Ascending aorta (tissue), 2 donors: ENCODE measurements around the gene HOXC12. TPM values are rescaled to one million over a fixed set of nuclear protein-coding genes. Genes with fewer than 3 reads are reported as not detected.

Experiments used
- DNase-seq, 2 donors: peaks; one replicate each; pipeline ENCODE4 v3.0.0-alpha.2; 2019; ENCODE audit warnings: low spot score in 2 of 2
- H3K27ac ChIP-seq, 2 donors: fragments of 200-600 bp; sonication (generic); one replicate each; pipeline ENCODE4 v1.5.1; 2016 to 2017; ENCODE audit warnings: mild to moderate bottlenecking in 1 of 2
- H3K27me3 ChIP-seq: fragments of 200-600 bp; sonication (generic); one replicate; pipeline ENCODE4 v1.5.1; 2017
- H3K36me3 ChIP-seq, 2 donors: fragments of 200-600 bp; sonication (generic); one replicate each; pipeline ENCODE4 v1.5.1; 2016
- H3K4me1 ChIP-seq, 2 donors: fragments of 200-600 bp; sonication (generic); one replicate each; pipeline ENCODE4 v1.5.1; 2016 to 2017; ENCODE audit warnings: mild to moderate bottlenecking in 1 of 2
- H3K4me3 ChIP-seq, 2 donors: fragments of 200-600 bp; sonication (generic); one replicate each; pipeline ENCODE4 v1.5.1; 2016 to 2017; ENCODE audit warnings: mild to moderate bottlenecking in 1 of 2
- H3K9me3 ChIP-seq, 2 donors: fragments of 200-600 bp; sonication (generic); one replicate each; pipeline ENCODE4 v1.5.1; 2016
- intact Hi-C: fragments of 100-400 bp; cut with DNase I; formaldehyde crosslinking; loops from one replicate; pipeline ENCODE4 v1.15.1; 2023
- total RNA-seq: library from RNA; depleted of rRNA; stranded (reverse); fragments of >200 nt; gene quantifications from one replicate; pipeline ENCODE4 v1.1.0, GENCODE V29; 2016
- TF ChIP-seq, protein P1 (sequence below), 3 experiments: fragments of 200-600 bp in 2 of 3; fragments of 450-650 bp in 1 of 3; sonication (generic) in 2 of 3; IDR thresholded peaks; one replicate each; pipeline ENCODE4 v1.5.1; 2016 to 2019; ENCODE audit warnings: antibody characterized with exemption in 3 of 3, mild to moderate bottlenecking in 1 of 3, moderate library complexity in 1 of 3

HOXC12 gene
- total RNA-seq, 1 donor from 2014 or later = not detected

GRCh38 chr12:54000116-54001114, 45.7 kb downstream of the HOXC12 start, which contains the start of gene HOXC9:
TSS of gene HOXC9 (plus strand) at chr12:54000161. CDS start at chr12:54000189, 28 bp downstream.
- Histone ChIP-seq H3K36me3 (no peaks in the 10 kb centered on the region), H3K9me3 (no peaks in the 10 kb centered on the region), H3K27me3 (peaks cover 29% of the 10 kb centered on the region), H3K4me1 (peaks cover 0 to 10% of the 10 kb centered on the region in 2 donors), H3K4me3 (peak within 1 kb of the TSS; percentile 61 to 62), H3K27ac (no peak within 1 kb of the TSS)
- TF ChIP-seq, protein P1, sequence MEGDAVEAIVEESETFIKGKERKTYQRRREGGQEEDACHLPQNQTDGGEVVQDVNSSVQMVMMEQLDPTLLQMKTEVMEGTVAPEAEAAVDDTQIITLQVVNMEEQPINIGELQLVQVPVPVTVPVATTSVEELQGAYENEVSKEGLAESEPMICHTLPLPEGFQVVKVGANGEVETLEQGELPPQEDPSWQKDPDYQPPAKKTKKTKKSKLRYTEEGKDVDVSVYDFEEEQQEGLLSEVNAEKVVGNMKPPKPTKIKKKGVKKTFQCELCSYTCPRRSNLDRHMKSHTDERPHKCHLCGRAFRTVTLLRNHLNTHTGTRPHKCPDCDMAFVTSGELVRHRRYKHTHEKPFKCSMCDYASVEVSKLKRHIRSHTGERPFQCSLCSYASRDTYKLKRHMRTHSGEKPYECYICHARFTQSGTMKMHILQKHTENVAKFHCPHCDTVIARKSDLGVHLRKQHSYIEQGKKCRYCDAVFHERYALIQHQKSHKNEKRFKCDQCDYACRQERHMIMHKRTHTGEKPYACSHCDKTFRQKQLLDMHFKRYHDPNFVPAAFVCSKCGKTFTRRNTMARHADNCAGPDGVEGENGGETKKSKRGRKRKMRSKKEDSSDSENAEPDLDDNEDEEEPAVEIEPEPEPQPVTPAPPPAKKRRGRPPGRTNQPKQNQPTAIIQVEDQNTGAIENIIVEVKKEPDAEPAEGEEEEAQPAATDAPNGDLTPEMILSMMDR (IDR thresholded peaks at IDR 0.05) = no peak
- intact Hi-C loops = no loop called here
- no peak for DNase-seq

DNA sequence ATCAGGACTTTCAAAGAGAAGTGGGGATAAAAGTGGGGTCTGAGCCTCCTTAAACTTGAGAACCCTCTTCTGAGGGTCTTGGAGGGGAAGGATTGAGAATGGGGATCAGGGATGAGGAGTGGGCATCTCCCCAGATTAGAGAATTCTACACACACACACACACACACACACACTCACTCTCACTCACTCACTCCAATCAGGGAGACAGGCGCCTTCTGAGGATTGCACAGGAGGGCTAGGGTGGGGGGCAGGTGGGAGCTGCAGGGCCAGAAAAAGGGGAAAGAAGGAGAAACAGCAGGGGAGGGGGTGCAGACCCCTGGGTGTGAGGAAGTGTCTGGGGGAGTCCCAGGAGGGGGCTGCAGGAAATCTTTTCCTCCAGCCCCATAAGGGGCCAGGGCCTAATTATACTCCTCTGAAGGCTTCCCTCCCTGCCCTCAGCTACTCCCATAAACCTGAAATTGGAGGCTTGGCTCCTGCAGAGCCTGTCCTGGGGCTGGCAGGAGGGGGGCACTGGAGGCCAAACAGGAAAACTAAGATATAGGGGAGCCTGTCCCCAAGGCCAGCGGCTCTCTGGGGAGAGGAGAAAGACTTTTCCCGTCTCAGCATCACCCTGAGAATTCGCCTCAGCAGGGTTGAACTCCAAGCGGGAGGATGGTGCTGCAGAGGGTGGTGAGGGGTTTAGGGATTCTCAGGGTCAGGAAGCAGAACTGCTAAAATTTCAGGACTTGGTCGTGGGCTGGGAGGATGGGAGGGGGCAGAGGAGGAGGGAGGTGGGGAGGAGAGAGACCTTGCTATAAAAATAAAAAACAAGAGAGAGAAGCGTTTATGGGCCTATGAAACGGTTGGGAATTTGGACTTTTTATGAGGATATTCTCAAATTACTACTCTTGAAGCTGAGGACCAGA, 46.8 kb downstream of the HOXC12 start:
- Histone ChIP-seq H3K36me3 (no peaks in the 10 kb centered on the region), H3K27ac (no peak overlapping the region), H3K9me3 (no peaks in the 10 kb centered on the region), H3K27me3 (peaks cover 26% of the 10 kb centered on the region), H3K4me1 (peaks cover 0 to 14% of the 10 kb centered on the region in 2 donors), H3K4me3 (no peak overlapping the region)
- DNase-seq = no peak
- TF ChIP-seq, protein P1 (IDR thresholded peaks at IDR 0.05) = no peak
- intact Hi-C loops = no loop called here

- no peak overlapping the region for H3K4me3 ChIP-seq
- DNase-seq = no peak
- no peaks in the 10 kb centered on the region for H3K36me3 ChIP-seq
- peaks cover 0 to 15% of the 10 kb centered on the region in 2 donors for H3K4me1 ChIP-seq
- H3K9me3 ChIP-seq = no peaks in the 10 kb centered on the region
- peaks cover 26% of the 10 kb centered on the region for H3K27me3 ChIP-seq
- intact Hi-C loops = no loop called here
- TF ChIP-seq, protein P1 (IDR thresholded peaks at IDR 0.05) = no peak
- no peak overlapping the region for H3K27ac ChIP-seq
These were observed 47.7 kb downstream of the HOXC12 start for GRCh38 chr12:54002278-54002914.

GRCh38 chr12:54002915-54003389, 48.2 kb downstream of the HOXC12 start:
- Histone ChIP-seq H3K27ac (no peak overlapping the region), H3K9me3 (no peaks in the 10 kb centered on the region), H3K4me1 (peaks cover 0 to 15% of the 10 kb centered on the region in 2 donors), H3K4me3 (no peak overlapping the region), H3K36me3 (no peaks in the 10 kb centered on the region), H3K27me3 (peaks cover 22% of the 10 kb centered on the region)
- TF ChIP-seq, protein P1 (IDR thresholded peaks at IDR 0.05) = no peak
- no peak for DNase-seq
- intact Hi-C loops = no loop called here

GRCh38 chr12:54003625-54004024, 48.9 kb downstream of the HOXC12 start:
- Histone ChIP-seq H3K4me3 (no peak overlapping the region), H3K27me3 (peaks cover 20% of the 10 kb centered on the region), H3K27ac (no peak overlapping the region), H3K9me3 (no peaks in the 10 kb centered on the region), H3K4me1 (peaks cover 0 to 15% of the 10 kb centered on the region in 2 donors), H3K36me3 (no peaks in the 10 kb centered on the region)
- intact Hi-C loops = no loop called here
- TF ChIP-seq, protein P1 (IDR thresholded peaks at IDR 0.05) = no peak
- no peak for DNase-seq
